Measurements from ENCODE around the gene ARHGDIA. TPM values are rescaled to one million over a fixed set of nuclear protein-coding genes. Genes with fewer than 3 reads are reported as not detected.

ARHGDIA gene
- total and polyA plus RNA-seq, 8 donors = 99.5 to 225 (median 160) TPM

GRCh38 chr17:81821147-81821546, 50.0 kb downstream of the ARHGDIA start:
- ATAC-seq (peak in 3 of 4 donors; percentile 6 to 11 (median 11)), FAIRE-seq (no peak), DNase-seq (peak in 2 of 6 donors; percentile 49 to 74)
- no peak for TF ChIP-seq CTCF (IDR thresholded peaks at IDR 0.05)
- Histone ChIP-seq H3K27me3 (no peaks in the 10 kb centered on the region), H3K9me3 (no peaks in the 10 kb centered on the region), H3K4me1 (peaks cover 16 to 19% (median 16%) of the 10 kb centered on the region in 3 donors), H3K36me3 (peaks cover 0 to 5% (median 0%) of the 10 kb centered on the region in 3 donors), H3K27ac (peak overlapping the region; percentile 85 to 99 (median 94)), H3K4me3 (no peak overlapping the region)
- 70 to 81% methylated on average over 8 of the region's 8 CpGs for WGBS, 2 donors
- intact Hi-C loops (cut with DNase I) = no loop called here

DNA sequence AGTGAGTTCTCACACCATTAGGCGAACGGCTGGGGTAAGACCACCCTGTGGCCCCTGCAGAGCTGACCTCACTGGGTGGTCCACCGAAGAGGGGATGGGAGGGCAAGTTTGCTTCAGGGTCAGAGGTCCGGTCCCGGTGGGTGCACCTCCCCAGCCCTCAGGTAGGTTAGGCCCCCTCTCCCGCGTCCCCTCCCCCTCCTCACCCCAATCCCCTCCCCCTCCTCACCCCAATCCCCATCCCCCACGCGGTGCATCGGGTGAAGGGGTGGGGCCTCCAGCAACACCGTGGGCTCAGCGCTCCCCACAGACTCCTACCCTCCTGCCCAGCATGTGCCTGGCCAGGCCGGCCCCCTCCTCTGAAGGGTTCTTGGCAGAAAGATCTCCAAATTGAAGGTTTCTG, 51.4 kb downstream of the ARHGDIA start:
- no peaks in the 10 kb centered on the region for H3K9me3 ChIP-seq
- peaks cover 16 to 19% (median 16%) of the 10 kb centered on the region in 3 donors for H3K4me1 ChIP-seq
- H3K27ac ChIP-seq = no peak overlapping the region
- H3K27me3 ChIP-seq = no peaks in the 10 kb centered on the region
- ATAC-seq (no peak), DNase-seq (peak in 1 of 6 donors; percentile 63), FAIRE-seq (no peak)
- intact Hi-C loops (cut with DNase I) = no loop called here
- peaks cover 0 to 5% (median 0%) of the 10 kb centered on the region in 3 donors for H3K36me3 ChIP-seq
- 31 to 48% methylated on average over 10 to 13 of the region's 13 CpGs for WGBS, 2 donors
- no peak overlapping the region for H3K4me3 ChIP-seq
- TF ChIP-seq CTCF (IDR thresholded peaks at IDR 0.05) = no peak

- TF ChIP-seq CTCF (IDR thresholded peaks at IDR 0.05) = no peak
- WGBS, 2 donors = 49 to 59% methylated on average over 7 of the region's 7 CpGs
- ATAC-seq = no peak
- Histone ChIP-seq H3K4me1 (peaks cover 16 to 17% (median 16%) of the 10 kb centered on the region in 3 donors), H3K27me3 (no peaks in the 10 kb centered on the region), H3K27ac (no peak overlapping the region), H3K36me3 (peaks cover 0 to 4% (median 0%) of the 10 kb centered on the region in 3 donors), H3K9me3 (no peaks in the 10 kb centered on the region), H3K4me3 (no peak overlapping the region)
- no peak for FAIRE-seq
- DNase-seq = no peak
- intact Hi-C loops (cut with DNase I) = no loop called here
Measured at GRCh38 chr17:81817758-81818147, 53.4 kb downstream of the ARHGDIA start.

Other genes starting within 250 kb of the ARHGDIA start
Only the 30 nearest of the 31 such genes appear.
- 1 to 10 TPM in 2 of 6 donors, under 1 TPM in 4; 0.24 to 1.5 (median 0.84) TPM for gene TSPAN10, start 234.1 kb downstream of the ARHGDIA start, total RNA-seq
- gene TSPAN10, start 234.1 kb downstream of the ARHGDIA start, polyA plus RNA-seq = 1 to 10 TPM; 2.0 to 2.2 TPM
- under 1 TPM in 2 of 6 donors, not detected in 4; 0.31 to 0.37 TPM for gene PDE6G, start 214.8 kb downstream of the ARHGDIA start, total RNA-seq
- gene PDE6G, start 214.8 kb downstream of the ARHGDIA start, polyA plus RNA-seq = under 1 TPM; 0.47 to 0.49 TPM
- gene OXLD1, start 204.7 kb downstream of the ARHGDIA start, total RNA-seq = 10 to 100 TPM in 5 of 6 donors, 1 to 10 TPM in 1; 9.4 to 19.6 (median 13.8) TPM
- 10 to 100 TPM; 48.2 to 57.2 TPM for gene OXLD1, start 204.7 kb downstream of the ARHGDIA start, polyA plus RNA-seq
- gene CCDC137, start 204.6 kb downstream of the ARHGDIA start, total RNA-seq = 10 to 100 TPM in 1 of 6 donors, 1 to 10 TPM in 5; 2.9 to 11.0 (median 5.6) TPM
- gene CCDC137, start 204.6 kb downstream of the ARHGDIA start, polyA plus RNA-seq = 10 to 100 TPM; 12.5 to 50.4 TPM
- 10 to 100 TPM; 10.5 to 18.3 (median 13.1) TPM for gene ARL16, start 187.5 kb downstream of the ARHGDIA start, total RNA-seq
- 100 to 1,000 TPM; 102 to 119 TPM for gene ARL16, start 187.5 kb downstream of the ARHGDIA start, polyA plus RNA-seq
- 10 to 100 TPM; 39.3 to 56.6 (median 43.0) TPM for gene HGS, start 187.3 kb downstream of the ARHGDIA start, total RNA-seq
- gene HGS, start 187.3 kb downstream of the ARHGDIA start, polyA plus RNA-seq = 100 to 1,000 TPM; 135 to 174 TPM
- 10 to 100 TPM; 18.1 to 46.6 (median 23.7) TPM for gene MRPL12, start 168.0 kb downstream of the ARHGDIA start, total RNA-seq
- 10 to 100 TPM; 48.8 to 98.7 TPM for gene MRPL12, start 168.0 kb downstream of the ARHGDIA start, polyA plus RNA-seq
- gene SLC25A10, start 159.1 kb downstream of the ARHGDIA start, total RNA-seq = 10 to 100 TPM; 12.0 to 40.1 (median 17.3) TPM
- gene SLC25A10, start 159.1 kb downstream of the ARHGDIA start, polyA plus RNA-seq = 10 to 100 TPM; 34.6 to 55.8 TPM
- gene GCGR, start 67.2 kb downstream of the ARHGDIA start, total RNA-seq = 1 to 10 TPM in 2 of 6 donors, under 1 TPM in 3, not detected in 1; 0.28 to 2.1 (median 0.79) TPM
- 10 to 100 TPM in 1 of 2 donors, 1 to 10 TPM in 1; 7.3 to 22.7 TPM for gene GCGR, start 67.2 kb downstream of the ARHGDIA start, polyA plus RNA-seq
- 10 to 100 TPM; 28.9 to 64.0 (median 50.2) TPM for gene MCRIP1, start 38.0 kb downstream of the ARHGDIA start, total RNA-seq
- gene MCRIP1, start 38.0 kb downstream of the ARHGDIA start, polyA plus RNA-seq = 100 to 1,000 TPM; 133 to 203 TPM
- gene PPP1R27, start 36.3 kb downstream of the ARHGDIA start, total RNA-seq = under 1 TPM in 1 of 6 donors, not detected in 5; 0.19 TPM
- 1 to 10 TPM; 1.1 to 1.5 TPM for gene PPP1R27, start 36.3 kb downstream of the ARHGDIA start, polyA plus RNA-seq
- 1,000 to 10,000 TPM; 1,057 to 2,130 (median 1,556) TPM for gene P4HB, start 10.8 kb downstream of the ARHGDIA start, total RNA-seq
- gene P4HB, start 10.8 kb downstream of the ARHGDIA start, polyA plus RNA-seq = 1,000 to 10,000 TPM in 1 of 2 donors, 100 to 1,000 TPM in 1; 876 to 1,399 TPM
- gene ALYREF, start 20.2 kb upstream of the ARHGDIA start, total RNA-seq = 10 to 100 TPM; 14.4 to 27.8 (median 23.4) TPM
- 10 to 100 TPM; 10.3 to 22.6 TPM for gene ALYREF, start 20.2 kb upstream of the ARHGDIA start, polyA plus RNA-seq
- gene ANAPC11, start 20.4 kb upstream of the ARHGDIA start, total RNA-seq = 10 to 100 TPM; 33.3 to 45.5 (median 42.5) TPM
- 100 to 1,000 TPM in 1 of 2 donors, 10 to 100 TPM in 1; 95.1 to 112 TPM for gene ANAPC11, start 20.4 kb upstream of the ARHGDIA start, polyA plus RNA-seq
- gene NPB, start 30.9 kb upstream of the ARHGDIA start, total RNA-seq = under 1 TPM in 4 of 6 donors, not detected in 2; 0.19 to 0.62 (median 0.34) TPM
- under 1 TPM; 0.34 to 0.45 TPM for gene NPB, start 30.9 kb upstream of the ARHGDIA start, polyA plus RNA-seq
- gene PCYT2, start 40.1 kb upstream of the ARHGDIA start, total RNA-seq = 10 to 100 TPM in 5 of 6 donors, 1 to 10 TPM in 1; 9.0 to 20.7 (median 15.0) TPM
- 10 to 100 TPM; 22.3 to 35.3 TPM for gene PCYT2, start 40.1 kb upstream of the ARHGDIA start, polyA plus RNA-seq
- gene SIRT7, start 46.8 kb upstream of the ARHGDIA start, total RNA-seq = 10 to 100 TPM in 5 of 6 donors, 1 to 10 TPM in 1; 9.6 to 18.1 (median 12.0) TPM
- 10 to 100 TPM; 33.8 to 40.2 TPM for gene SIRT7, start 46.8 kb upstream of the ARHGDIA start, polyA plus RNA-seq
- 10 to 100 TPM in 1 of 6 donors, 1 to 10 TPM in 5; 6.4 to 11.1 (median 8.0) TPM for gene MAFG, start 56.4 kb upstream of the ARHGDIA start, total RNA-seq
- 1 to 10 TPM; 6.9 to 8.2 TPM for gene MAFG, start 56.4 kb upstream of the ARHGDIA start, polyA plus RNA-seq
- gene PYCR1, start 66.0 kb upstream of the ARHGDIA start, total RNA-seq = 100 to 1,000 TPM in 1 of 6 donors, 10 to 100 TPM in 5; 30.6 to 158 (median 52.3) TPM
- gene PYCR1, start 66.0 kb upstream of the ARHGDIA start, polyA plus RNA-seq = 10 to 100 TPM; 25.4 to 36.9 TPM
- gene MYADML2, start 75.9 kb upstream of the ARHGDIA start, total RNA-seq = not detected
- gene MYADML2, start 75.9 kb upstream of the ARHGDIA start, polyA plus RNA-seq = not detected
- under 1 TPM in 5 of 6 donors, not detected in 1; 0.14 to 0.44 (median 0.16) TPM for gene NOTUM, start 89.8 kb upstream of the ARHGDIA start, total RNA-seq
- under 1 TPM; 0.21 to 0.27 TPM for gene NOTUM, start 89.8 kb upstream of the ARHGDIA start, polyA plus RNA-seq
- gene ASPSCR1, start 106.3 kb upstream of the ARHGDIA start, total RNA-seq = 10 to 100 TPM; 12.2 to 25.7 (median 16.2) TPM
- 10 to 100 TPM; 70.8 to 78.8 TPM for gene ASPSCR1, start 106.3 kb upstream of the ARHGDIA start, polyA plus RNA-seq
- gene CENPX, start 151.5 kb upstream of the ARHGDIA start, total RNA-seq = 10 to 100 TPM; 14.0 to 28.6 (median 16.4) TPM
- gene CENPX, start 151.5 kb upstream of the ARHGDIA start, polyA plus RNA-seq = 10 to 100 TPM; 43.6 to 62.4 TPM
- 1 to 10 TPM; 5.3 to 9.9 (median 6.2) TPM for gene LRRC45, start 152.0 kb upstream of the ARHGDIA start, total RNA-seq
- 10 to 100 TPM; 20.0 to 21.6 TPM for gene LRRC45, start 152.0 kb upstream of the ARHGDIA start, polyA plus RNA-seq
- gene RAC3, start 160.3 kb upstream of the ARHGDIA start, total RNA-seq = 1 to 10 TPM in 5 of 6 donors, under 1 TPM in 1; 0.97 to 3.3 (median 1.9) TPM
- gene RAC3, start 160.3 kb upstream of the ARHGDIA start, polyA plus RNA-seq = 10 to 100 TPM in 1 of 2 donors, 1 to 10 TPM in 1; 6.0 to 12.6 TPM
- 10 to 100 TPM; 34.8 to 87.4 (median 51.1) TPM for gene DCXR, start 166.4 kb upstream of the ARHGDIA start, total RNA-seq
- 100 to 1,000 TPM in 1 of 2 donors, 10 to 100 TPM in 1; 86.7 to 108 TPM for gene DCXR, start 166.4 kb upstream of the ARHGDIA start, polyA plus RNA-seq
- 10 to 100 TPM; 18.2 to 30.8 (median 28.4) TPM for gene RFNG, start 180.5 kb upstream of the ARHGDIA start, total RNA-seq
- gene RFNG, start 180.5 kb upstream of the ARHGDIA start, polyA plus RNA-seq = 10 to 100 TPM; 57.9 to 59.1 TPM
- gene GPS1, start 180.6 kb upstream of the ARHGDIA start, total RNA-seq = 10 to 100 TPM; 43.0 to 61.9 (median 49.1) TPM
- gene GPS1, start 180.6 kb upstream of the ARHGDIA start, polyA plus RNA-seq = 100 to 1,000 TPM; 142 to 149 TPM
- gene DUS1L, start 194.5 kb upstream of the ARHGDIA start, total RNA-seq = 10 to 100 TPM; 56.0 to 89.2 (median 63.7) TPM
- 100 to 1,000 TPM; 138 to 186 TPM for gene DUS1L, start 194.5 kb upstream of the ARHGDIA start, polyA plus RNA-seq
- 10 to 100 TPM; 12.4 to 69.4 (median 31.5) TPM for gene FASN, start 226.9 kb upstream of the ARHGDIA start, total RNA-seq
- gene FASN, start 226.9 kb upstream of the ARHGDIA start, polyA plus RNA-seq = 10 to 100 TPM; 31.8 to 50.2 TPM